GM18870 (cell line): ENCODE measurements around the gene BRINP2.

Experiments
- ATAC-seq: cut with Tn5 transposase; IDR thresholded peaks from one replicate; pipeline ENCODE4 v1.9.1; 2021; ENCODE audit warnings: moderate library complexity; ENCODE audit not compliant: unreplicated experiment

Gene BRINP2

GRCh38 chr1:177219554-177220458, 49.0 kb downstream of the BRINP2 start:
- no peak for ATAC-seq

GRCh38 chr1:177223359-177223758, 52.6 kb downstream of the BRINP2 start:
- no peak for ATAC-seq

- ATAC-seq, result no peak
Measured at GRCh38 chr1:177227978-177228692, 57.4 kb downstream of the BRINP2 start.

- no peak for ATAC-seq
Measured at GRCh38 chr1:177228693-177229065, 57.9 kb downstream of the BRINP2 start.

GRCh38 chr1:177229781-177230180, 59.0 kb downstream of the BRINP2 start:
- no peak for ATAC-seq

GRCh38 chr1:177230228-177231016, 59.7 kb downstream of the BRINP2 start:
- no peak for ATAC-seq

GRCh38 chr1:177235350-177235749, 64.6 kb downstream of the BRINP2 start:
- no peak for ATAC-seq

GRCh38 chr1:177236962-177237361, 66.2 kb downstream of the BRINP2 start:
- ATAC-seq, result no peak

- no peak for ATAC-seq
Measured at GRCh38 chr1:177238967-177239366, 68.2 kb downstream of the BRINP2 start.

- ATAC-seq, result no peak
Measured at GRCh38 chr1:177239792-177240191, 69.0 kb downstream of the BRINP2 start.

- ATAC-seq, result no peak
Measured at GRCh38 chr1:177243773-177244172, 73.0 kb downstream of the BRINP2 start.

GRCh38 chr1:177246710-177247580, 76.2 kb downstream of the BRINP2 start:
- ATAC-seq, result no peak

GRCh38 chr1:177247623-177248176, 76.9 kb downstream of the BRINP2 start:
- no peak for ATAC-seq

GRCh38 chr1:177248258-177248657, 77.5 kb downstream of the BRINP2 start:
- ATAC-seq, result no peak

GRCh38 chr1:177249231-177249630, 78.5 kb downstream of the BRINP2 start:
- ATAC-seq, result no peak

- ATAC-seq, result no peak
Measured at GRCh38 chr1:177252877-177253276, 82.1 kb downstream of the BRINP2 start.

- ATAC-seq, result no peak
Measured at GRCh38 chr1:177255411-177255810, 84.7 kb downstream of the BRINP2 start.

- no peak for ATAC-seq
Measured at GRCh38 chr1:177256153-177257075, 85.7 kb downstream of the BRINP2 start.

GRCh38 chr1:177257128-177257527, 86.4 kb downstream of the BRINP2 start:
- ATAC-seq, result no peak
